HS-27A (cell line): ENCODE measurements around the gene FAM219A.
A peak's percentile ranks its signal among the peaks of the same experiment; 100 is the strongest.
"Not testable (repeated sequence)": the region's sequence is repeated elsewhere in the genome, so short reads cannot be mapped to it uniquely, and the experiment has no call there.

Source experiments
- DNase-seq: peaks from one replicate; pipeline ENCODE4 v3.0.0-alpha.2; 2012; ENCODE audit warnings: low read depth, missing footprints

Gene FAM219A

GRCh38 chr9:34443533-34443932 lies 14.8 kb downstream of the FAM219A start:
- DNase-seq = no peak

DNA sequence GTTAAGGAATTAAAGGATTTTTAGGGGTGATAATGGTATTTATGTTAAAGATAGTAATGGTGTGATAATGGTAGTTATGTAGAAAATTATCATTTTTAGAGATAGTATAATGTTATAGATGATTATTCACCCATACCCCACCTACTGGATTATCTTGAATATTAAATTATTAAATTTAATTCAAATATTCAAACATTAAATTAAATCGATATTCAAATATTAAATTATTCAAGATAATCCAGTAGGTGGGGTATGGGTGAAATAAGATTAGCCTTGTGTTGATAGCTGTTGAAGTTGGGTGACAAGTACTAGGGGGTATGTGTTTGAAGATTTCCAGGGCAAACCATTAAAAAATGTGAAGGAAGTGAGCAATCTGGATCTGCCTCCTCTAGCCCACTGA lies 15.6 kb downstream of the FAM219A start:
- no peak for DNase-seq

GRCh38 chr9:34440017-34440416 lies 18.4 kb downstream of the FAM219A start:
- DNase-seq = no peak

- DNase-seq = not testable (repeated sequence)
These were observed 19.9 kb downstream of the FAM219A start for GRCh38 chr9:34438465-34438864.

DNA sequence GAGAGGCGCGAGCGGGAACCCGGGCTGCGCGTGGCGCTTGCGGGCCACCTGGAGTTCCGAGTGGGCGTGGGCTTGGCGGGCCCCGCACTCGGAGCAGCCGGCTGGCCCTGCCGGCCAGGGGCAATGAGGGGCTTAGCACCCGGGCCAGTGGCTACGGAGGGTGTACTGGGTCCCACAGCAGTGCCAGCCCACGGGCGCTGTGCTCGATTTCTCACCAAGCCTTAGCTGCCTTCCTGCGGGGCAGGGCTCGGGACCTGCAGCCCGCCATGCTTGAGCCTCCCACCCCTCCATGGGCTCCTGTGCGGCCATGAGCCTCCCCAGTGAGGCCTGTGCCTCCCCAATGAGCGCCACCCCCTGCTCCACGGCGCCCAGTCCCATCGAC lies 20.5 kb downstream of the FAM219A start:
- DNase-seq = not testable (repeated sequence)

DNA sequence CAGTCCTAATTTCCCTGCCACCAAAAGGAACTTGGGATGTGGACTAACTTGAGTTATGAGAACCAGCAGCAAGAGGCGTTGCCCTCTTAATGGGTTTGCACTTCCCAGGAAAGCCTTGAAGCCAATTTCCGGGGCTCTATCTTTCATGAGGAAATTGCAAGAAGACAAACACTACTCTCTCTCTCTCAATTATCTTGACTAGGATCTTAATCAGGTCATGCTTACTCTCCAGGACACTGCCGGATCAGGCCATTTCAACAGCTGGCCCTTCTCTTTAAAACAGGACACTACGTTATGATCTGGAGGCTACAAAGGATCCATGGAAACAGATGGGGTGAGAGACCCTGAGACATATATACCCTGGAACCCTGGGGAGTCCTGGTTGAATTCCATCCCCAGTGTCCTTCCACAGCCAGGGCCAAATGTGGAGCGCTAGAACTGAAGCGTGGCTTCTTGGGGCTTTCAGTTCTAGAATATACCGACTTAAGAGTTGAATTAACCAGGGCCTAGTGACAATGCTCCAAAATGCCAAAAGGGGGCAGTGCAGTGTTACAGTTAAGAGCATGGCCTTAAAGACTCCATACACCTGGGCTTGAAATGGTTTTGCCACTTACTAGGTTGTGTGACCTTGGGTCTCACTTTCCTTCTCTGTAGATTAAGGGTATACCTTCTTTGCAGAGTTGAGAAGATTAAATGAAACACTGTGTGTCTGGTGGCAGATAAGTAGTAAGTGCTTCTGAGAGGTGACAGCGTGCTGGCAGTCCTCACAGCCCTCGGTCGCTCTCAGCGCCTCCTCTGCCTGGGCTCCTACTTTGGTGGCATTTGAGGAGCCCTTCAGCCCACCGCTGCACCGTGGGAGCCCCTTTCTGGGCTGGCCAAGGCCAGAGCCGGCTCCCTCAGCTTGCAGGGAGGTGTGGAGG lies 21.1 kb downstream of the FAM219A start:
- DNase-seq = peak; percentile 52

DNA sequence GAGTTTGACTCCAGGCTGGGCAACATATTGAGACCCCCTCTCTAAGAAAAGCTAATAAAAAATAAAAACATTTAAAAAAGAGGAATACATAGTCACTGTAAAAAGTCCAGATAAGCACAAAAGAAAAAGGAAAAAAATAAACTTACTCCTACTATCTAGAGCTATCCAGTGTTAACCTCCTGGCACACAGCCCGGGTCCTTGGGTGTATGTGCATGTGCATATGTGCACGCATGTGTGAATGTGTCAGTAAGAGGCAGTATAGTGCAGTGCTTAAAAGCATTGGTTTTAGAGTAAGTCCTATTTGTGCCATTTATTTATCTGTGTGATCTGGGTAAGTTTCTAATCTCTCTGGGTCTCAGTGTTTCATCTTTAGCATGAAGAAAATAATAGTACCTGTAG lies 26.7 kb downstream of the FAM219A start:
- no peak for DNase-seq

DNA sequence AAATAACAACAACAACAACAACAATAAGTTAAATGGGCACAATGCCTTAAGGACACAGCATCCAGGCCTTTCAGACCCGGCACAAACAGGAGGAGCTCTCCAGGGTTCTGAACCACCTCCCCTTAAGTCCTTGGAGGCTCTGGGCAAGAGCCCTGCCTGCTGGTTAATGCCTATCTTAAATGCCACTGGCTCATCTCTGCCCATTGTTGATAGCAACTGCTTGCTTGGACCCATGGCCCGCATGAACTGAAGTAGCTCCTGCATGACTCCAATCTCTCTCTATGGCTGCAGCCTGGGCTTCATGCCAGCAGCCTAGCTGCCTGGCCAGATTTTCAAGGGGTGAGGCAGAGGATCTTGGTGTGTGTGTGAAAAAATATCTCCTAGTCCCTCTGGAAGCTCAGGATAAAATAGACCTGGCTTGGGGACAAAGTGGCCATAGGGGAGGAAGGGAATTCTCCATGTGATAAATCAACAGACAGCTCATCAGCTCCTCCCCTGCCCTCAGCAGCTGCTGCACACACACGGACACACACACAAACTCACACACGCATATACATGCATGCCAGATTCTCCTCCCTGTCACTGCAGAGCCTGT lies 27.4 kb downstream of the FAM219A start:
- DNase-seq = peak; percentile 35

DNA sequence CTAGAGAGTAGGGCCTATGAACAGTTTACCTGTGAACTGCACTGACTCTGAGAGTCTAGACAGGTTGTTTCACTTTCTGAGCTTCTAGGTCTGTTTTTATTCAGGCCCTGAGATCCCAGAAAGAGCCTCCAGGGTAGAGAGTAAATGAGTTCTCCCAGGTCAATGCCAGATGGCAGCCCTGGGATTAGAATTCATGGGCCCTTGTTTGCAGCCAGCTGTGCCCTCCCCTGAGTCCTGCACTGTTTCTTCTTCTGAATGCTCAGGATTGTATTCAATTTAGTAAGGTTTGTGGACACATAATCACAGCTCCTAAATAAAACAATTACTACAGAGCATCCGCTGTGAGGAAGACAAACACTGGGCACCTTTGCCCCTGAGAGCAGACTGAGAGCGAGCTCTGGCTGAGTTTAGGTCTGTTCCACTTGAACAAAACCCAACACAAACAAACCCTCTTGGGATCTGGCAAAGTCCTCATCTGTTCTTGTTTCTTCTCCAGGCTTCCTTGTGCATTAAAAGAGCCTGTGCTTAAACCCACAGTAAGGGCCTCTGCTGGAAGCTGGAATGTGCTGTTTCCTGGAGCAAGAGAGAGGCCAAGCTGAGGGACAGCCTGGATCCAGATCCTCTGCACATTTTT lies 29.9 kb downstream of the FAM219A start:
- no peak for DNase-seq

DNA sequence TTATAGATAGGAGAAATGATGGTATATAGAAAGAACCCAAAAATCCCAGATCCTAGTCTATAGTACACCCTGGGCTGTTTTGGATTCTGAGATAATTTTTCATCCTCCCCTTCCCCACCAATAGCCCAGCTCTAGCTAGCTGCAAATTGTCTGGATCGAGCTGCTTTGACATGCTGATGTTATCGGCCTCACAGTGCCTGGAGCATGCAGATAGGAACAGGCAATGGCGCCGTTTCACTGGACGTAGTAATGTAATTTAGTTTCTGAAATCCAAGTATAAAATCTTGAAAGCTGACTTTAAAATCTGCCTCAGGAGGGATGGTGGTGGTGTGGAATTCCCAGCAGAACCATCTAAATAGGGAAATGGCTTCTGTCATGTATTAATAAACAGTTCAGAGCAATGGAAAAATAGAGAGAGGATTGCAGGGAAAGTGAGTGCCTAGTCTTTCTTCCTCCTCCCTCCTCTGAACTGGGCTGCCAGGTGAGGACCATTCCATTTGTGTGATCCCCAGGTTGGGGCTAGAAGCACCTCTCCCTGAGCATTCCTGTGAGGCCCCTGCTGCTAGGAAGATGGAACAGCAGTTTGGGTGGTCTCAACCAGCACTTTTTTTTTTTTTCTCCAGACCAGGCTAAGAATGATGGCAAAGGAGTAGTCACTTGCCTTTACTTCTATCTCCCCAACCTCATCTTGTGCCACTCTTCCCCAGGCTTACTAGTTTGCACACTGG lies 31.9 kb downstream of the FAM219A start:
- no peak for DNase-seq

DNA sequence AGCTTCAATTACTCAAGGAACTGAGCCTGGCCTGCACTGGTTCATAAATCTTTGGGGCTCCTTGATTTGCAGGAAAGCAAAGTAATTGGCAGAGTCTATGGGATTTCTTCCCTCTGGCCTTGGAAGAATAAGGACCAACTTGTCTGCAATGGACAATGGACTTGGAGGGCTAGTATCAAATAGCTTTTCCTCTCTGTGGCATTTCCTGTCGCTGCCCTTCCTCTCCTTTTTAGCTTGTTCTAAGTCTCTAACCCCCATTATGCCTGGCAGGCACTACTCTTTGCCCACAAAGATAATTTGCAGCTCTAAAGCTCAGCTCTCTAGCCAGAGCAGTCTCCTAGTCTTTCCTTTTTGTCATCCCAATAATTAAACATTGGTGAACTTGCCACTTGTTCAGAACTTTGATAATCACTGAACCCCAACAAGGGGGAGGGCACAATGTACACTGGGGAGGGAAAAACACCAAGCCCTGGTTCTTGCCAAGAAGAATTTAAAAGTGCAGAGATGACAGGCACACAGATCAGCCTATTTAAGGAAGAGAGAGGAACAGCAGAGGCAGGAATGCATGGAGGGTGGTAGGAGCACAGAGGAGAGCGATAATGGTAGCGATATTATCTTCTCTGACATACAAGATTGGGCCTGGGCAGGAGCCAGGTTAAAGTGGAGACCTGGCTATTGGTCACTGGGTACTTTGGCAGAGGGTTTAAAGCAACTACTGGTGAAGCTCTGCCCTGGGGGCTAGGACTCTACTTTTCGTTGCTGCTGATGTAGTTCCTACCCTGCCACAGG lies 38.5 kb downstream of the FAM219A start:
- no peak for DNase-seq

- no peak for DNase-seq
These were observed 40.6 kb downstream of the FAM219A start for GRCh38 chr9:34417734-34418133.

GRCh38 chr9:34413231-34413852 lies 45.0 kb downstream of the FAM219A start:
- peak; percentile 34 for DNase-seq

DNA sequence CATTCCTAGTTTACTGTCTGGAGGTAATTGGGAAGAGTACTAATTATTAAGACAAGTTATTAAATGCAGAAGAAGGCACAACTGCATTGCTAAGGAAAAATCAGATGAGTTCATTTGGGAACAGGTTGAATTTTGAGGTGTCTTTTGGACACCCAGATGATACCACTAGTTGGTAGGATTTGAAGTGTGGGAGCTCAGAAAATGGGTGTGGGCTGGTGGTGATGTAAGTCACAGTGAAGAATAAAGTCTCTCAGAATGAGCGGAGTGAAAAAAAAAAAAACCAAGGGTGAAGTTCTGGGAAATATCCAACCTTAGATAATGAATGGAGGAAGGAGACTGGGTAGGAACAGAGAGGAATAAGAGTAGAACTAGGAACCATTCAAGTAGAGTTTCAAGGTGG lies 46.0 kb downstream of the FAM219A start:
- DNase-seq = no peak

DNA sequence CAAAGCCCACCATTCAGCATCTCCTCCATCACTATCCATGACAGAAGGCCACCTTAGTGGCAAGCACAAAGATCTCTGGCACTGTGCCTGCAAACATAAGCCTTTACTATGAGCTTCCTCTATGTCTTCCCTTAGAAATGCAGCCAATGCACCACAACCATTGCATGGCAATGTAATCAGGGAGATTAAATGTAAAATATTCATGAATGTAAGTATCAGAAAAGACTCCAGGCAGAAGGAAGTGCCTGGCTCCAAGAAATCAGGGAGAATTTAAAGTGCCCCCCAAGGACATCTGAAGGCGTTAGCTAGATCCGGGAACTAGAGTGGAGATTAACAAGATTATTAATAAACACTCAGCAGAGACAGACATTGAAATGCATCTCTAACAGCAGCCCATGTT lies 49.2 kb downstream of the FAM219A start:
- DNase-seq = no peak

DNA sequence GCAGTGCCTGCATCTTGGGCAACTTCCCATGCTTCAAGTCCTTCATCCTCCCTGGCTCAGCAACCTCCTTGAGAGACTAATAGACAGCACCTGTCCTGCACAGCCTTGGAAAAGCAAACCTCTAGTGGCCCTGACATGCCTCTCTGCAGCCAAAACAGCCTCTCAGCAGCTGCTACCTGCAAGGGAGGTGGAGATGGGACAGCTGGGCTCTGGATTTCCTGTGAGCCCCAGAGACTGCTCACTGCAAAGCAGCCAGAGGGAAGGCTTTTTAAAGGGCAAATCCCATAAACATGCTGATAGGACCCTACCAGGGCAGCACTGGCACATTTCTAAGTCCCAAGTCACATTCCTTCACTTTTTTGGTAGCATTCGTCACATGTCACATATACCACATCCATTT lies 50.2 kb downstream of the FAM219A start:
- DNase-seq = no peak

DNA sequence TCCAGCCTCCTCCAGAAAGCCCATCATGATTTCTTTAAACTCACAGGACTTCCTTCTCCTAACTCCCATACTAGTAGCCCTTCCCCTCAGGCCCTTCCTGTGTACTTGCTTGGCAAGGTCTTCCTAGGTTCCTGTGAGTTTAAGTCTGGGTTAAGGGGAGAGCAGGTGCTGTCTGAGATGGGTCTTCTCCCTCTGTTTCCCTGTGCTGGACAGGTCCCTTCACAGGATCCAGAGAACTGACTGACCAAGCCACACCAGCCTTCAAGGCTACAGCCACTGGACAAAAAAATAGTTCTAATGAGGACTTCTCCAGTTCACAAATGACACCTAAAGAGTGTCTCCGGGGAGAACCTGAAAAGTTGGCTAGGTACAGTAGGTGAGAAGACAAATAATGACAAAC lies 52.2 kb downstream of the FAM219A start:
- DNase-seq = no peak

- no peak for DNase-seq
These were observed 52.7 kb downstream of the FAM219A start for GRCh38 chr9:34405719-34406118.

- DNase-seq = peak; percentile 49
These were observed 54.6 kb downstream of the FAM219A start for GRCh38 chr9:34403554-34404380.
